ENCODE results near the gene TRPM2. TPM values are rescaled to one million over a fixed set of nuclear protein-coding genes. Genes with fewer than 3 reads are reported as not detected.

TRPM2 gene
- total and polyA plus RNA-seq, 12 donors = 0.34 to 8.5 (median 1.2) TPM

GRCh38 chr21:44449473-44450363, 96.3 kb downstream of the TRPM2 start:
- H3K27ac ChIP-seq = no peak overlapping the region
- ATAC-seq (peak in 3 of 8 donors; percentile 33 to 45 (median 36)), DNase-seq (peak in 1 of 2 donors; percentile 9)
- H3K4me1 ChIP-seq = no peaks in the 10 kb centered on the region
- peaks cover 0 to 30% (median 18%) of the 10 kb centered on the region in 7 donors for H3K27me3 ChIP-seq
- TF ChIP-seq CTCF (IDR thresholded peaks at IDR 0.05) = no peak
- H3K4me3 ChIP-seq = no peak overlapping the region
- H3K9me3 ChIP-seq = peaks cover 0 to 16% (median 5%) of the 10 kb centered on the region in 11 donors
- intact Hi-C loops (cut with DNase I) = loop anchor here in 3 of 10 donors (10.0 kb wide), 3 partner anchors 65 to 105 kb away; no protein-coding TSS in a partner anchor
- 64 to 68% methylated on average over 28 of the region's 28 CpGs for WGBS, 2 donors
- H3K36me3 ChIP-seq = no peaks in the 10 kb centered on the region

- Histone ChIP-seq H3K9me3 (peaks cover 0 to 16% (median 5%) of the 10 kb centered on the region in 11 donors), H3K4me1 (no peaks in the 10 kb centered on the region), H3K27me3 (peaks cover 0 to 30% (median 18%) of the 10 kb centered on the region in 7 donors), H3K27ac (no peak overlapping the region), H3K36me3 (no peaks in the 10 kb centered on the region), H3K4me3 (no peak overlapping the region)
- intact Hi-C loops (cut with DNase I) = loop anchor here in 2 of 10 donors (10.0 kb wide), 2 partner anchors 86 to 106 kb away; no protein-coding TSS in a partner anchor
- ATAC-seq (no peak), DNase-seq (no peak)
- TF ChIP-seq CTCF (IDR thresholded peaks at IDR 0.05) = no peak
- WGBS, 2 donors = 77 to 81% methylated on average over 14 of the region's 14 CpGs
Measured at GRCh38 chr21:44450402-44450801, 97.0 kb downstream of the TRPM2 start.

- DNase-seq (peak in 1 of 2 donors; percentile 8), ATAC-seq (no peak)
- WGBS, 2 donors = 85 to 88% methylated on average over 14 of the region's 14 CpGs
- Histone ChIP-seq H3K9me3 (peaks cover 0 to 16% (median 5%) of the 10 kb centered on the region in 11 donors), H3K27ac (no peak overlapping the region), H3K4me1 (peaks cover 0 to 6% (median 3%) of the 10 kb centered on the region in 9 donors), H3K4me3 (no peak overlapping the region), H3K27me3 (peaks cover 0 to 30% (median 18%) of the 10 kb centered on the region in 7 donors), H3K36me3 (no peaks in the 10 kb centered on the region)
- TF ChIP-seq CTCF (IDR thresholded peaks at IDR 0.05) = no peak
- intact Hi-C loops (cut with DNase I) = loop anchor here in 2 of 10 donors (10.0 kb wide), 2 partner anchors 86 to 106 kb away; no protein-coding TSS in a partner anchor
Measured at GRCh38 chr21:44450999-44451398, 97.6 kb downstream of the TRPM2 start.

GRCh38 chr21:44453120-44453519, 99.7 kb downstream of the TRPM2 start:
- DNase-seq (no peak), ATAC-seq (no peak)
- peaks cover 0 to 5% (median 0%) of the 10 kb centered on the region in 9 donors for H3K36me3 ChIP-seq
- H3K4me1 ChIP-seq = peaks cover 0 to 10% (median 6%) of the 10 kb centered on the region in 9 donors
- 95 to 98% methylated on average over 3 of the region's 3 CpGs for WGBS, 2 donors
- H3K4me3 ChIP-seq = no peak overlapping the region
- no peak overlapping the region for H3K27ac ChIP-seq
- intact Hi-C loops (cut with DNase I) = loop anchor here in 2 of 10 donors (10.0 kb wide), 2 partner anchors 88 to 108 kb away; no protein-coding TSS in a partner anchor
- peaks cover 0 to 16% (median 5%) of the 10 kb centered on the region in 11 donors for H3K9me3 ChIP-seq
- peaks cover 0 to 26% (median 18%) of the 10 kb centered on the region in 7 donors for H3K27me3 ChIP-seq
- TF ChIP-seq CTCF (IDR thresholded peaks at IDR 0.05) = no peak

Data from heart right ventricle (tissue), 16 donors.